ENCODE results near the gene BTNL3. TPM values are rescaled to one million over a fixed set of nuclear protein-coding genes. Genes with fewer than 3 reads are reported as not detected.
"Not testable (repeated sequence)": the region's sequence is repeated elsewhere in the genome, so short reads cannot be mapped to it uniquely, and the experiment has no call there.

The BTNL3 gene
- total and polyA plus RNA-seq, 5 donors: 0.11 TPM; not detected in 3

DNA sequence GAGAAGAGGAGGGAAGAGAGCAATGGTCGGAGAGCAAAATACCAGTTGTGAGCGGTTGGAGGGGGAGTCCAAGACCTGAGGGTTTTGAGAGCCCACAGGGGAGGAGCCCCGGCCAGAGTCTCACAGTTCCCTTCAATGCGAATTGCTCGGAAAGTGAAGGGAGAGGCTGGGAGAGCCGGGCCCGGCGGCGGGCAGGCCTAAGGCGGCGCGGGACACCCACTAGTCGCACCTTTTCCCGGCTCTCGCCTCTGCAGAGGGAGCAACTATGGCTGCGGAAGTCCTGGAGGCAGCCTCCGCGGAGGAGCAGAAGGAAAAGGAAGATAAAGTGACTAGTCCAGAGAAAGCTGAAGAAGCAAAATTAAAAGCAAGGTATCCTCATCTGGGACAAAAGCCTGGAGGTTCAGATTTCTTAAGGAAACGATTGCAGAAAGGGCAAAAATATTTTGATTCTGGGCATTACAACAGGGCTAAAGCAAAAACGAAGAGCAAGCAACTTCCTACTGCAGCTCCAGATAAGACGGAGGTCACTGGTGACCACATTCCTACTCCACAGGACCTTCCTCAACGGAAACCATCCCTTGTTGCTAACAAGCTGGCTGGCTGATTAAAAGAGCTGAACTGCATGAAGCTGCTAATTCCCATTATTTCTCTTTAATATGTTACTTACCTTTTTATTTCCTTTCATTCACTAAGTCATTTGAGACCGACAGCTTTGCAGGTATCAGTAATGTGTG lies 6.5 kb upstream of the BTNL3 start:
- 44% methylated on average over 23 of the region's 23 CpGs for WGBS
- intact Hi-C loops (cut with DNase I): no loop called here
- DNase-seq (no peak), ATAC-seq (no peak)
- no peaks in the 10 kb centered on the region for H3K9me3 ChIP-seq (ENCODE audit: control insufficient read depth, low read length)
- no peak overlapping the region for H3K27ac ChIP-seq (ENCODE audit: low read length)
- no peak overlapping the region for H3K4me3 ChIP-seq (ENCODE audit: low read length)
- no peaks in the 10 kb centered on the region for H3K4me1 ChIP-seq (ENCODE audit: control insufficient read depth, insufficient read depth, low read length)
- no peaks in the 10 kb centered on the region for H3K27me3 ChIP-seq (ENCODE audit: control insufficient read depth, insufficient read depth)

DNA sequence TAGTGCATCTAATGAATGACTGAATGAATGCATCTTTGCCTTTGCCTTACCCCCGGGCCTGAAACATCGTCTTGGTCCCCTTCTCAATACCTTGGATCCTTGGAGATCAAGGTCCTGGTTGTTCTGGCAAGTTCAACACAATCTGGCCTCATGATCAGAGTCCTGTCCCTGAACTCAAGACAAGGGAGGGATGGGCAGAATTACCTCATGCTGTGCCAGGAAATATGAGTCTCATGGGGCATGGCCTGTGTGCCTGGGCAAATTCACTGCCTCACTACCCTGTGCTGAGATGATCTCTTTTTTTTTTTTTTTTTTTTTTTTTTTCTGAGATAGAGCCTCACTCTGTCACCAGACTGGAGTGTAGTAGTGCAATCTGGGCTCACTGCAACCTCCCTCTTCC lies 630 bp upstream of the BTNL3 start:
- no peak overlapping the region for H3K4me3 ChIP-seq (ENCODE audit: low read length)
- H3K9me3 ChIP-seq (ENCODE audit: control insufficient read depth, low read length): no peaks in the 10 kb centered on the region
- no peaks in the 10 kb centered on the region for H3K4me1 ChIP-seq (ENCODE audit: control insufficient read depth, insufficient read depth, low read length)
- DNase-seq (no peak), ATAC-seq (no peak)
- intact Hi-C loops (cut with DNase I): no loop called here
- no peak overlapping the region for H3K27ac ChIP-seq (ENCODE audit: low read length)
- no peaks in the 10 kb centered on the region for H3K27me3 ChIP-seq (ENCODE audit: control insufficient read depth, insufficient read depth)
- 83% methylated on average over 2 of the region's 2 CpGs for WGBS

- Histone ChIP-seq H3K27ac (ENCODE audit: low read length) (no peak overlapping the region), H3K27me3 (ENCODE audit: control insufficient read depth, insufficient read depth) (no peaks in the 10 kb centered on the region), H3K9me3 (ENCODE audit: control insufficient read depth, low read length) (no peaks in the 10 kb centered on the region), H3K4me1 (ENCODE audit: control insufficient read depth, insufficient read depth, low read length) (no peaks in the 10 kb centered on the region), H3K4me3 (ENCODE audit: low read length) (no peak overlapping the region)
- 60% methylated on average over 16 of the region's 16 CpGs for WGBS
- intact Hi-C loops (cut with DNase I): no loop called here
- ATAC-seq: no peak
- DNase-seq: no peak
Measured at GRCh38 chr5:180990086-180990881, 1.6 kb downstream of the BTNL3 start.

DNA sequence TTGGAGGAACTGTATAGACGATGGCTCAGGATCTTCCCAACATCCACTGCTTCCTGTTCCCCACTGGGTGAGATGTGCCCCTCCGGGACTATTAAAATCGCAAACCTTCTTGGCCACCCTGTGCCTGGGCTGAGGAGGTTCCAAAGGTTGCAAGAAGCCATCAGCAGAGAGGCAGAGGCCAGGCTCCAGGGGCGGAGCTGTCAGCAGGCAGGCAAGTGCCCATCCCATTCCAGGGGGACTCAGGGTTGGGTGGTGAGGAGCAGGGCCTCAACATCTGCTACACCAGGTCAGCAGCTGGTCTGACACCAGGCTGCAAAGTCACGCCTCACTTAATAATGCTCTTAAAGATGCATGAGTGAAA lies 2.2 kb downstream of the BTNL3 start:
- H3K27me3 ChIP-seq (ENCODE audit: control insufficient read depth, insufficient read depth): no peaks in the 10 kb centered on the region
- H3K9me3 ChIP-seq (ENCODE audit: control insufficient read depth, low read length): no peaks in the 10 kb centered on the region
- intact Hi-C loops (cut with DNase I): no loop called here
- no peak for ATAC-seq
- no peak overlapping the region for H3K4me3 ChIP-seq (ENCODE audit: low read length)
- DNase-seq: no peak
- no peak overlapping the region for H3K27ac ChIP-seq (ENCODE audit: low read length)
- 75% methylated on average over 5 of the region's 5 CpGs for WGBS
- no peaks in the 10 kb centered on the region for H3K4me1 ChIP-seq (ENCODE audit: control insufficient read depth, insufficient read depth, low read length)

DNA sequence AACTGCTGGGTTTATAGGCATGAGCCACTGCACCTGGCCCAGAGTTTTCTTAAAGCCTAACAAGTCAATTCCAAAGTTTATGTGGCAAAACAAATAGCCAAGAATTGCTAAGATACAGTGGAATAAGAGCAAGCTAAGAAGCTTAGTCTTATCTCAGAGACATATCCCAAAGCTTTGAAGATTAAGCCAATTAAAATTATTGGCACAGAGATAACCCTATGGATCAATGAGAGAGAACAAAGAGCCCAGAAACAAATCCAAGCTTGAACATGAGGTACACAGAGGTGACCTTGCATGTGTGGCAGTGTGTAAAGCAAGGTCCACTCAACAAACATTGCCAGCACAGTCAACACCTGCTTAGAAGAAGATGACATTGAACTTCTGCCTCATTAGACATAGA lies 13.3 kb downstream of the BTNL3 start:
- Histone ChIP-seq H3K27ac (ENCODE audit: low read length) (no peak overlapping the region), H3K4me1 (ENCODE audit: control insufficient read depth, insufficient read depth, low read length) (no peaks in the 10 kb centered on the region), H3K9me3 (ENCODE audit: control insufficient read depth, low read length) (no peaks in the 10 kb centered on the region), H3K27me3 (ENCODE audit: control insufficient read depth, insufficient read depth) (no peaks in the 10 kb centered on the region), H3K4me3 (ENCODE audit: low read length) (no peak overlapping the region)
- no peak for DNase-seq
- no peak for ATAC-seq
- intact Hi-C loops (cut with DNase I): no loop called here

- WGBS: 86% methylated on average over 9 of the region's 9 CpGs
- H3K9me3 ChIP-seq (ENCODE audit: control insufficient read depth, low read length): no peaks in the 10 kb centered on the region
- ATAC-seq: no peak
- H3K4me1 ChIP-seq (ENCODE audit: control insufficient read depth, insufficient read depth, low read length): no peaks in the 10 kb centered on the region
- no peak for DNase-seq
- H3K27ac ChIP-seq (ENCODE audit: low read length): no peak overlapping the region
- H3K4me3 ChIP-seq (ENCODE audit: low read length): no peak overlapping the region
- H3K27me3 ChIP-seq (ENCODE audit: control insufficient read depth, insufficient read depth): no peaks in the 10 kb centered on the region
- intact Hi-C loops (cut with DNase I): loop anchor here in 1 of 4 donors (2.0 kb wide), 1 partner anchor 59 kb away; no protein-coding TSS in a partner anchor
Measured at GRCh38 chr5:181005791-181006190, 17.1 kb downstream of the BTNL3 start.

GRCh38 chr5:181008136-181008535 lies 19.5 kb downstream of the BTNL3 start:
- ATAC-seq (no peak), DNase-seq (no peak)
- no peaks in the 10 kb centered on the region for H3K4me1 ChIP-seq (ENCODE audit: control insufficient read depth, insufficient read depth, low read length)
- H3K27ac ChIP-seq (ENCODE audit: low read length): no peak overlapping the region
- H3K27me3 ChIP-seq (ENCODE audit: control insufficient read depth, insufficient read depth): no peaks in the 10 kb centered on the region
- H3K9me3 ChIP-seq (ENCODE audit: control insufficient read depth, low read length): no peaks in the 10 kb centered on the region
- intact Hi-C loops (cut with DNase I): no loop called here
- H3K4me3 ChIP-seq (ENCODE audit: low read length): no peak overlapping the region
- WGBS: 73% methylated on average over 6 of the region's 6 CpGs

GRCh38 chr5:181010018-181010417 lies 21.4 kb downstream of the BTNL3 start:
- H3K9me3 ChIP-seq (ENCODE audit: control insufficient read depth, low read length); H3K27me3 ChIP-seq (ENCODE audit: control insufficient read depth, insufficient read depth); H3K4me1 ChIP-seq (ENCODE audit: control insufficient read depth, insufficient read depth, low read length); DNase-seq; ATAC-seq; H3K27ac ChIP-seq (ENCODE audit: low read length); H3K4me3 ChIP-seq (ENCODE audit: low read length); intact Hi-C loops (cut with DNase I): not testable (repeated sequence)
- 93% methylated on average over 4 of the region's 4 CpGs for WGBS

DNA sequence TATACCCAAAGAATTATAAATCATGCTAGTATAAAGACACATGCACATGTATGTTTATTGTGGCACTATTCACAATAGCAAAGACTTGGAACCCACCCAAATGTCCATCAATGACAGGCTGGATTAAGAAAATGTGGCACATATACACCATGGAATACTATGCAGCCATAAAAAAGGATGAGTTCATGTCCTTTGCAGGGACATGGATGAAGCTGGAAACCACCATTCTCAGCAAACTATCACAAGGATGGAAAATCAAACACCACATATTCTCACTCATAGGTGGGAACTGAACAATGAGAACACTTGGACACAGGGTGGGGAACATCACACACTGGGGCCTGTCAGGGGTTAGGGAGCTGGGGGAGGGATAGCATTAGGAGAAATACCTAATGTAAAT lies 26.0 kb downstream of the BTNL3 start:
- DNase-seq; H3K27me3 ChIP-seq (ENCODE audit: control insufficient read depth, insufficient read depth); ATAC-seq; H3K27ac ChIP-seq (ENCODE audit: low read length); H3K9me3 ChIP-seq (ENCODE audit: control insufficient read depth, low read length); intact Hi-C loops (cut with DNase I); H3K4me3 ChIP-seq (ENCODE audit: low read length); H3K4me1 ChIP-seq (ENCODE audit: control insufficient read depth, insufficient read depth, low read length): not testable (repeated sequence)

GRCh38 chr5:181017448-181017847 lies 28.8 kb downstream of the BTNL3 start:
- H3K27me3 ChIP-seq (ENCODE audit: control insufficient read depth, insufficient read depth); DNase-seq; H3K9me3 ChIP-seq (ENCODE audit: control insufficient read depth, low read length); ATAC-seq; H3K27ac ChIP-seq (ENCODE audit: low read length); H3K4me3 ChIP-seq (ENCODE audit: low read length); H3K4me1 ChIP-seq (ENCODE audit: control insufficient read depth, insufficient read depth, low read length); intact Hi-C loops (cut with DNase I): not testable (repeated sequence)
- WGBS: 87% methylated on average over 3 of the region's 3 CpGs

- WGBS: 82% methylated on average over 3 of the region's 3 CpGs
- H3K9me3 ChIP-seq (ENCODE audit: control insufficient read depth, low read length): no peaks in the 10 kb centered on the region
- no peak for ATAC-seq
Measured at GRCh38 chr5:181020688-181021087, 32.0 kb downstream of the BTNL3 start.

More at GRCh38 chr5:181020688-181021087, 32.0 kb downstream of the BTNL3 start:
- intact Hi-C loops (cut with DNase I): no loop called here
- Histone ChIP-seq H3K4me1 (ENCODE audit: control insufficient read depth, insufficient read depth, low read length) (no peaks in the 10 kb centered on the region), H3K27ac (ENCODE audit: low read length) (no peak overlapping the region), H3K27me3 (ENCODE audit: control insufficient read depth, insufficient read depth) (no peaks in the 10 kb centered on the region), H3K4me3 (ENCODE audit: low read length) (no peak overlapping the region)
- no peak for DNase-seq

All from right cardiac atrium (tissue), 5 donors.